Fibroblast of villous mesenchyme (primary cell): ENCODE measurements around the gene CCL21. TPM values are rescaled to one million over a fixed set of nuclear protein-coding genes. Genes with fewer than 3 reads are reported as not detected.
"Not testable (repeated sequence)": the region's sequence is repeated elsewhere in the genome, so short reads cannot be mapped to it uniquely, and the experiment has no call there.

Experiments used
- DNase-seq: peaks from one replicate; pipeline ENCODE4 v3.0.0-alpha.2; 2010; ENCODE audit warnings: low read depth
- H3K4me3 ChIP-seq: 2 replicates; pipeline ENCODE4 v1.5.1; 2011; ENCODE audit warnings: low read depth, mild to moderate bottlenecking, low read length
- CTCF ChIP-seq: IDR thresholded peaks from 2 replicates; pipeline ENCODE4 v1.5.1; 2012; ENCODE audit warnings: low read depth, mild to moderate bottlenecking, low read length; ENCODE audit not compliant: insufficient read depth
- total RNA-seq: library from RNA; depleted of rRNA; stranded (reverse); fragments of >200 nt; gene quantifications from 2 replicates; pipeline ENCODE4 v1.2.3, GENCODE V29; 2012

CCL21 gene
- total RNA-seq, 1 donor: not detected

DNA sequence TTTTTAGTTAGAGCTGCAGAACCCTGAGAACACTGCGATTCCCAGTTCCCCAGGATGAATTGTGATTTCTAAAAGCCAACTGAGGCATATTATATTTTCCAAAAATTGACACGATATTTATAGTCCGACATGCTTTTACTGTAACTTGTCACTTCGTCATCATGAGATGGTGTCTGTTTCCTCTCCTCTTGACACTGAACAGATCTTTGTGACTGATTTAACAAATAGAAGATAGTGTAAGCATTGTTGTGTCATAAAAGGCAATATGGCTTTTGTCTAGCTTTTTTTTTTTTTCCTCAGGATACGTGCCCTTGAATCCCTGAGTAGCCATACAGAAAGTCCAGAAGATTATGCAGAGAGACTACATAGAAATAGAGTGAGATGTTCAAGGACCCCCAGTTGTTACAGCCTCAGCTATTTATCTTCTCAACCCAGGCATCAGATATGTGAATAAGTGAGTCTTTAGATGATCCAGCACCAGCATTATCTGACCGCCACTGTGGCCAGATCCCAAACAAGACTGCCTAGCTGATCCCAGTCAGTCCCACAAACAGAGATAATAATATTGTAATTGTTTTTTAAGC is 27.8 kb upstream of the CCL21 start:
- TF ChIP-seq CTCF: no peak
- DNase-seq: no peak

GRCh38 chr9:34734720-34735119 is 24.8 kb upstream of the CCL21 start:
- no peak for TF ChIP-seq CTCF
- H3K4me3 ChIP-seq: no peak overlapping the region
- DNase-seq: no peak

More for the DNA sequence above, 27.8 kb upstream of the CCL21 start:
- no peak overlapping the region for H3K4me3 ChIP-seq

DNA sequence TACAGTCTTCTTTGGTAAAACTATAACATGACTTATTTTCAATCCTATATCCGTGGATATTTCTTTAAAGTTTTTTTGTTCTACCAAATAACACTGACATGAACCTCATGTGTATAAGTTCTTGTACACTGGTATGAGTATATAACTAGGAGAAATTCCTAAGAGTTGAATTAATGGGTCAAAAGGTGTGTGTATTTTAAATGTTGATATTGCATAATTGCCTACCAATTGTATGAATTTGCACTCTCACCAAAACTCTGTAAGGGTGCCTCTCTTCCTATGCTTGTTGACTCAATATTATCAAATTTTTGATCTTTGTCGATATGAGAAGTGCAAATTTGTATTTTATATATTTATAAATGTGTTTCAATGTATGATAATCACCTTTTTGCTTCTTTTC is 22.9 kb upstream of the CCL21 start:
- no peak overlapping the region for H3K4me3 ChIP-seq
- no peak for DNase-seq
- no peak for TF ChIP-seq CTCF

DNA sequence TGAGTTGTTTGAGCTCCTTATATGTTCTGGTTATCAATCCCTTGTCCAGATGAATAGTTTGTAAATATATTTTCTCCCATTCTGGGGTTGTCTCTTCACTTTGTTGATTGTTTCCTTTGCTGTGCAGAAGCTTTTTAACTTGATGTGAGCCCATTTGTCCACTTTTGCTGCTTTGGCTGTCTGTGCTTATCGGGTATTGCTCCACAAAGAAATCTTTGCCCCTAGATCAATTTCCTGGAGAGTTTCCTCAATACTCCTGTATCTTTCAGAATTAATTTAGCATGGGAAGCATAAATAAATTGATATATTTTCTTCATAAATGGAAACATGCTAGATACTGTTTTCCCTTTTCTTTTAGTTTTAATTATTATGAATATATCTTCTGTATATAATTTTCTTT is 22.5 kb upstream of the CCL21 start:
- no peak overlapping the region for H3K4me3 ChIP-seq
- TF ChIP-seq CTCF: no peak
- DNase-seq: no peak

- no peak for DNase-seq
- no peak overlapping the region for H3K4me3 ChIP-seq
- TF ChIP-seq CTCF: no peak
Observed at GRCh38 chr9:34723141-34723540, 13.2 kb upstream of the CCL21 start.

- DNase-seq, H3K4me3 ChIP-seq: not testable (repeated sequence)
Observed at GRCh38 chr9:34719769-34720025, 9.8 kb upstream of the CCL21 start.

DNA sequence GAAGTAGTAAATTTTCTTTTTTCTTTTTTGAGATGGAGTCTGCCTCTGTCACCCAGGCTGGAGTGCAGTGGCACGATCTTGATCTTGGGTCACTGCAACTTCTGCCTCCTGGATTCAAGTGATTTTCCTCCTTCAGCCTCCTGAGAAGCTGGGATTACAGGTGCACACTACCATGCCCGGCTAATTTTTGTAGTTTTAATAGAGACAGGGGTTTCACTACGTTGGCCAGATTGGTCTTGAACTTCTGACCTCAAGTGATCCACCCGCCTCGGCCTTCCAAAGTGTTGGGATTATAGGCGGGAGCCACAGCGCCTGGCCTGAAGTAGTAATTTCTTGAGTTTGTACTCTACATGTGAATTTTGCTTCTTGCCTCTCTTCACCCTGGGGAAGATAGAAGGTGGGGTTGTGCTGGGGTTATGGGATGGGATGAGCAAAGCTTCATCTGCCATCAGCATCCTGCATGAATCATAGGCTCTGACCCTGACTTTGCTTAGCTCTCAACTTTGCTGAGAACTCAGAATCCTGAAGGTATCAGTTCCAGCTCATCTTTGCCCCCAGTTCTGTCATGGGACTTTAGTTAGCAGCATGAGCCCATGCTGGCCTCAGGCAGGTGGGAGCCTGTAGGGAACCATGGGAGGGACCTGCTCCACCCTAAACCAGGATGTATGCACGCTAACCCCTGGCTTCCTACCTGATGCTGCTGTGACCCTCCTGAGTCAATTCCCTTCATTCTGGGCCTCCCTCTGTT is 9.3 kb upstream of the CCL21 start:
- TF ChIP-seq CTCF: no peak
- no peak for DNase-seq
- H3K4me3 ChIP-seq: no peak overlapping the region
